Fibroblast of skin of left quadriceps (primary cell): Measurements from ENCODE around the gene HCFC1R1.

ENCODE experiments used
- DNase-seq, 2 experiments: peaks; one replicate each; pipeline ENCODE4 v3.0.0-alpha.2; 2013; ENCODE audit warnings: low read depth in 2 of 2

The HCFC1R1 gene

DNA sequence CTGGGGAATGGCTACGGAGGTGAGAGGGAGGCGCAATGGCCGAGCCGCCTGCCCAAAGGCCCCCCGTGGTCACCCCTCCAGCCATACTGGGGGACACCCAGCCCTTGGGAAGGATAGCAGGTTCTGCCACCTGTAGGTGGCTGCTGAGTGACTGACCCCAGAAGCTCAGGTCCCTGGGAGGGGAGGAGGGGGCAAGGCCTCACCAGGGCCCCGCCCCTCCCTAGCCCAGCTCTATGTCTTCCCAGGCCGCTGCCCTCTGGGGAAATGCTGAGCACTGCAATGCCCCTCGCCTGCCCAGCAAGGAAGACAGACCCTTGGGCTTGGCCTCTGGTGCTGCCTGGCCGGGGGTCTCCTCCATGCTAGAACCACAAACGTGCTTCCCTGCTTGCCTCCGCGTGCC is 22.4 kb downstream of the HCFC1R1 start:
- DNase-seq, result no peak

DNA sequence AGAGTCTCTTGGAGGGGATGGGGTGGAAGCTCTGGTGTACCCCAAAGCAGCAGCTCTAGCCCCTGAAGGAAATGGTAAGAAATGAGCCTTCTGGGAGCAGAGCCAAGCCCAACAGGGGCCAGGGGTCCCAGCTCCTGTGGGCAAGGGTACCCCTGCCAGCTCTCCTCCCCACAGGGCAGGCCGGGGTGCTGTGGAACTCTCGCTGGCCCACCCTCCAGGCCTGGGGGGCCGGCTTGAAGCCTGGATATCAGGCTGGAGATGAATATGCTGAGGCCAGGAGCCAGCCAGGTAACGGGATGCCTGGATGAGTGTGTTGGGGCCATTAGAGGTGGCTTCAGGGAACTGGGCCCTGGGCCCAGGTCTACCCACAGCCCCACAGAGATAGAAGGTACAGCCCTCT is 23.2 kb downstream of the HCFC1R1 start:
- DNase-seq, result no peak

DNA sequence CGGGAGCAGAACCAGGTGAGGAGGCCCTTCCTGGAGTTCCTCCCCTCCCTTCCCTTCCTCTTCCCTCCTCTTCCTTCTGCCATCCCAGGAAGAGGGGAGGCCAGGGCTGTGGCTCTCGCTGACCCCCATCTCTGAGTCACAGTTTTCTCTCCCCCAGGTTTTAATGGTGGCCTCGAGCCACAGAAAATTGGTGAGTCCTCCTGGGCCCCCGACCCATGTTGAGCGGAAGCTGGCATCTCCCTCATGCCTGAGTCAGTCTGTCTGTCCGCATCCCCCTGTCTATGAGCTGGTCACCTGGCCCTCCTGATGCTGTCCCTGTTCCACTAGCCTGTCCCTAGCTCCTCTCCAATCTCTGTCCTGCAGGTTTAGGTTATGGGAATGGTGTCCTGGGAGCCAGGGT is 23.8 kb downstream of the HCFC1R1 start:
- DNase-seq, result no peak

DNA sequence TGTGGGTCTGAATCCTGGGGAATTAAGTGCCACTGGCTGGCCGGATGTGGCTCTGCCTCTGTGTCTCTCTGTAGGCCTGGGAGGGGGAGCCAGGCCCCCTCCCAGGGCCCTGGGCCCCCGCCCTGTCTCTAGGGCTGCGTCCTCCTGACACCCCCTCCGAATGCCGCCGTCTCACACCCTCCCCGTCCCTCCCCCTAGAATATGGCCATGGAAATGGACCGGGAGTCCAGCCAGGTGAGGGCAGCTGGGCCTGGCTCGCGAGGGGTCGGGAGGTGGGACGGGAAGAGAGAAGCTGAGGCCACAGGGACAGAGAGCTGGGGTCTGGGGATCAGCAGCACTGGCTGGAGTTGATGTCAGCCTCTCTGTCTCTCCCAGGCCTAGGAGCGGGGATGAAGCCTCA is 27.4 kb downstream of the HCFC1R1 start:
- DNase-seq, result no peak

DNA sequence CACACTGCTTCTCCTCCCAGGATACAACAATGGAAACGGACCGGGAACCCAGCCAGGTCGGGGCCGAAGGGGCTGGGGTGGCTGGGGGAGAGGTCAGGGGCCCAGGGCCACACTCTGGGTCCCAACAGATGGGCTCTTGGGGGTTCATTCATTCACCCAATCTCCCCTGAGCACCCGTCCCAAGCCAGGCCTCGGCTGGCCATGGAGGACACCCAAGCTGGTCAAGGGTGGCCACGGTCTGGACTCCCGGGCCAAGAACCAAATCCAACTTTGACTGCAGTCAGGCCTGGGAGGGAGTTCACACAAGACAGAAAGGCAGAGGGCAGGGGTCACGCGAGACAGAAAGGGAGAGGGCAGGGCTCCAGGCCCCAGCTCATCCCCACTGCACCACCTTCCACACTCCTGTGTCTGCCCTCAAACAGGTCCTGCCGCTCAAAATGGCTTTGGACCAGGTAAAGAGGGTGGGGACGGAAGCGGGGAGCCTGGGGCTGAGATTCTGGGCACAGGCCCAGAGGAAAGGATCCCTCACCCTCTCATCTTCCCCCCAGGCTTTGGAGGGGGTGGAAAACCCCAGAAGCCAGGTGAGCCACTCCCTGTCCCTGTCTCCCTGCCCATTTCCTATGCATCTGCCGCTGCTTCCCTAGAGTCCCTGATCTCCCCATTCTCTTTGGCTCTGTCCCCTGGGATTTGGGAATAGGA is 31.2 kb downstream of the HCFC1R1 start:
- no peak for DNase-seq

DNA sequence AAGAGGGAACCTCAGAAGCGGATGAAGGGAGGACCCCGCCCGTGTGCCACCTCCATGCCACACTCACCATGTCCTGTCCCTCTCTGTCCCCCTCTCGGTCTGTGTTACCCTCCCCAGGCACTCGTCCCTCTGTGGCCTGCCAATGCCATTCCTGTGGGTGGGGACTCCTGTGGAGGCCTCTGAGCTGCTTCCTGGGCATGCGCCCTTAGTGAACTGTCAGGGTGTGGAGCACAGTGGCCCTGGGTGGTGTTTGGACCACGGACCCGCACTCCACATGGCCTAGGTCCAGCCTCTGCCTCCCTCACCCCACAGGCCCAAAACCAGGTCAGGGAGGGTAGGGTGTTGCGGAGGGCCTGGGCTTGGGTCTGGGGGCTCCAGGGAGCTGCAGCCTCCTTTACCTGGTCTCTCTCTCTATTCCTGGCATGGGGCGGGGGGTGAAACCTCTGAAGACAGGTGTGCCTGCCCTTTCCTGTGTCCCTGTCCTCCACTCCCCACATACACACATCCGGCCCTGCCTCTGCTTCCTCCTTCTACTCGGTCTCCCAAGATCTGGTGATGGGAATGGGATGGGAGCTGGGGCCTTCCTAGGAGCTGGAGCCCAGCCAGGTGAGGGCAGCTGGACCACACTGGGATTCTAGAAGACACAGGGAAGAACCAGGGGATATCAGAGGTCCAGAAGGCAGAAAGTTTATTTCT is 32.0 kb downstream of the HCFC1R1 start:
- no peak for DNase-seq

DNA sequence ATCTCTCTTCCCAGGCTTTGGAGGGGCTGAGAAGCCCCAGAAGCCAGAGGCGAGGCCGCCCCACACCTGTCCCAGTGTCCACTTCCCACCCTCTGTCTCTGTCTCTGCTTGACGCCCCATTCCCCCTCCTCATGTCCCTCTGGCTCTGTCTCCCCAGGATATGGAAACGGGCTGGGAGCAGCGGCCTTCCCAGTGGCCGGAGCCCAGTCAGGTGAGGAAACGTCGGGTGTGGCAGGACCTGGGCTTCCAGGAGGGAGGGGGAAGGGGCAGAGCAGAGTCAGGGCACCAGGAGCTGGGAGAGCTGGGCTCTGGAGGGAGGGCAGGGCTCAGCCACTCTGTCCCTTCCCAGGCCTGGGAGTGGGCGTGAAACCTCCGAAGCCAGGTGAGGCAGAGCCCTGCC is 32.9 kb downstream of the HCFC1R1 start:
- no peak for DNase-seq

DNA sequence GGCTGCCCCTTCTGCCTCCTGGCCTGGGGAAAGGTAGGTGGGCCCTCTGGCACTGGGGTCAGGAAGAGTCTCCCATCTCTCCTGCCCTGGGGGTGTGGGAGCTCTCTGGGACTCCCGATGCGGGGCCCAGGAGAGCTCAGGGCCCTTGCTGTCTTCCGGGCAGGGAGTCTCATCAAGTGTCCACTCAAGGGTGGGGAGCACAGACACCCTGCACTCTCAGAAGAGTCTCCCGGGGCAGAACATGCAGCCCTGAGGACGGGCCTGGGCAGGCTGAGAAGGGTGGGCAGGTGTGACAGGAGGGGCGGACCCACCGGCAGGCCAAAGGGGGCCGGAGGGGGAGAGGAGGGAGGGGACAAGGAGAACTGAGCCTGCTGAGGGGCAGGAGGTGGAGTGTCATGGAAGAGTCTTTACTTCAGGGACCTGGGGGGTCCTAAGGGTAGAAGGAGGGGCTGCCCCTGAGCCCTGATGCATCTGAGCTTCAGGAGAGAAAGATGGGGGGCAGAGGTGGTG is 35.1 kb downstream of the HCFC1R1 start:
- DNase-seq, result no peak

DNA sequence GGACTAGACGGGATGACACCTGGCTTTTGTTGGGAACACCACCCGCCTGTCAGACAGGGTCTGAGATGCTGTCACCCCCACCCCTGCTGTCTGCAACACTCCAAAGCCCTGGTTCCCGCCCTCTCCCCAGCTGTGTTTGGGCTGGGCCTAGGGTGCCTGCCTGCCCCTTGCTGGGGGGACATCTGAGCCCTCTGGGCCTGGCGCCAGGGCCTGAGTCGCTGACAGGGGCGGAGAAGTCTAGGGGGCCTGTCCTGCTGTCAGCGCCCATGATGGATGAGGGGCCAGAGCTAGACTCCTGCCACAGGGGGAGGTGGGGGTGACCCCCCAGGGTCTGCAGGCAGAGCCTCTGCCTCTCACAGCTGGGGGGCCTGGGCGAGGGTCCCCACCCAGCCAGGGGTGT is 35.9 kb downstream of the HCFC1R1 start:
- DNase-seq, result no peak

DNA sequence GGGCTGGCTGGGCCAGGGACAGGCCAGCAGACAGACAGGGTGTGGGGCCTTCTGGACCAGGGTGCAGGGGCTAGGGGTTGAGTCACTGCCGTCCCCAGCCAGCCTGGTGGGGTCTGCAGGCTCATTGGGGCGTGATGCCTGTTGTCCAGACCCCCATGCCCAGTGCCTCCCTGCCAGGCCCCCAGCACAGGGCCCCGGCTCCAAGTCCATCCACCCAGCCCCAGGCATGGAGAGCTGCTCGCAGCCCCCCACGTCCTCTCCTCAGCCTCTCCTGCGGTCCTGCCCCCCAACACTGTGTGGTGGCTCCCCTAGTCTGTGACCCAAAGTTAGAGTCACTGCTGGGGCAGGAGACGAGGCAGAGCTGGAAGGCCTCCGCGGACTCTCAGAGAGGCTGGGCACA is 36.5 kb downstream of the HCFC1R1 start:
- no peak for DNase-seq

DNA sequence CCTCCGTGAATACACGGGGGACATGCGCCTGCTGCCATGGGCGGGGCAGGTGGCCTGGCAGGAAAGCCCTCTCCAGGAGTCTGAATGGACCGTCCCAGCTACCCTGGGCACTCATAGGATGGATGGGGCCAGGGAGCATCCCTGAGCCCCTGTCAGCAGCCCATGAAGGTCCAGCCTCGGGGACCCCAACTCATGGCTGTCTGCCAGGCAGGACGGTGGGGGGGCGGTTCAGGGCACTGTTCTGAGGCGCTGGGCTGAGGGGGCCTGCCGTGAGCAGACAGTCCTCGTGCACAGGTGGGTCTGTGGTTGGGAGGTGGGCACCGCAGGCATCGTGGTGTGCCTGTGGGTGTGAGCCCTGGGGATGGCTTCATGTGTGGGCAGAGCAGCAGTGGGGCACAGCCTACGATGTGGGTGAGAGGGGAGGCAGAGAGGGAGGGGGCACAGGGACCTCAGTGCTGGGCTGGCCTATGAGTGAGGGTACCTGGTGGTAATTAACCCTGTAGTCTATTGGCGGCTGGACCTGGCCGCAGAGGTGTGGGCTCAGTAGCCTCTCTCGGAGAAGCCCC is 37.0 kb downstream of the HCFC1R1 start:
- no peak for DNase-seq

DNA sequence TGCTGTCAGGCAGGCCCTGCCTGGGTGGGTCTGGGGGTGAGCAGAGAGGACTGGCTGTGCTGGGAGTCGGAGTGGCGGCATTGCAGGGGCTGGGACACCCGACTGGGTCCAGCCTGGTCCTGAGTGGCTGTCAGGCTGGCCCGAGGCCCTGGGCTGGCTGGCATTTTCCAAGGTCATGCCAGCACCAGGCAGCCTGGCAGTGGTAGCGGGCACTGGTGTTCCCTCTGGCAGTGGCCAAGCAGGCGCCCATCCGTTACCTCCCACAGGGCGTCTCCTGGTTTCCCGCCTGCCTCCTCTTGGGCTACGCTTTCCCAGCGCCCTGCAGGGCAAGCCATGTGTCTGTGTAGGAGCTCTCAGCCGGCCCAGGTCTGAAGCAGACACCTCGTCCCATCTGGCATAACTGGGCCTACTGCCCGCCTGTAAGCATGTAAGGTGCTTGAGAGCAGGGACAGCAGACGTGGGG is 37.8 kb downstream of the HCFC1R1 start:
- no peak for DNase-seq

DNA sequence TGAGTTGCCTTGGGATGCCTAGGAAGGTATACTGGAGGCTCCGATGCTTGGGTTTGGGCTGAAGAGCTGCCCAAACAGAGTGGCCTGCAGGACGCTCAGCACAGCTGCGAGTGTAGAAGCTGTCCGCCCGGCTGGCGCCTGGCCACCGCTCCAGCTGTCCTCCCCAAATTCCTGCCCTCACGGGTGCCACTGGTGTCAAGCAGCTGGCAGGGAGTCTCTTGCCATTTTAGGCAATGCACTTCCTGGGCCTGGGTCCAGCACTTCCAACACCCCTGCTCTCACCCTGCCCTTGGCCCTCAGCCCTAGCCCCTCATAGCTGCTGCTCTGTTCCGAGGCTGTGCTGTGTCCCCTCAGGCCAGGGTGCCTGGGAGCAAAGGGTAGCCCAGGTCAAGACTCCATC is 38.3 kb downstream of the HCFC1R1 start:
- no peak for DNase-seq

DNA sequence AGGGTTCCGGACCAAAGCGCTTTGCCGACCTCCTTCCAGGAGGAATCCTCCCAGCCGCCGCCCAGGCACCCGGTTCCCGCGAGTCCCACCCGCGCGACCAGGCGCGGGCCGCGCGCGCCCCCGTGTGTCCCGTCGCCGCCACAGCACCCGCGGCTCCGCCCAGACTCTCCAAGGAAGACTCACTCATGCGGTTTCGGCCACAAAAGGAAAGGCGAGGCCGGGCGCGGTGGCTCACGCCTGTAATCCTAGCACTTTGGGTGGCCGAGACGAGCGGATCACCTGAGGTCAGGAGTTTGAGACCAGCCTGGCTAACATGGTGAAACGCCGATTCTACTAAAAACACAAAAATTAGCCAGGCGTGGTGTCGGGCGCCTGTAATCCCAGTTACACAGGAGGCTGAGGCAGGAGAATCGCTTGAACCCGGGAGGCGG is 40.0 kb downstream of the HCFC1R1 start:
- DNase-seq, result peak; percentile 46 to 56

DNA sequence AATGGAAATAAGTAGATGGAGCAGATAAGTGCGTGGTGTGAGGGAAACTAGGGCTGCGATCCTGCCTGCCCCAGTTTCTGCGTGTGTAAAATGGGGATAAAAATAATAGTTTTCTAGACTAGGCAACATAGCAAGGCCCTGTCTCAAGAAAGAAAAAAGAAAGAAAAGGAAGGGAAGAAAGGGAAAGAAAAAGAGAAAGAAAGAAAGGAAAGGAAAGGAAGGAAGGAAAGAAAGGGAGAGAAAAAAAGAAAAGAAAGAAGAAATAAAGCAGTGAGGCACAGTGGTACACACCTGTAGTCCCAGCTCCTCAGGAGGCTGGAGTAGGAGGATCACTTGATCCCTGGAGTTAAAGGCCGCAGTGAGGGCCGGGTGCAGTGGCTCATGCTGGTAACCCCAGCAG is 41.3 kb downstream of the HCFC1R1 start:
- no peak for DNase-seq

DNA sequence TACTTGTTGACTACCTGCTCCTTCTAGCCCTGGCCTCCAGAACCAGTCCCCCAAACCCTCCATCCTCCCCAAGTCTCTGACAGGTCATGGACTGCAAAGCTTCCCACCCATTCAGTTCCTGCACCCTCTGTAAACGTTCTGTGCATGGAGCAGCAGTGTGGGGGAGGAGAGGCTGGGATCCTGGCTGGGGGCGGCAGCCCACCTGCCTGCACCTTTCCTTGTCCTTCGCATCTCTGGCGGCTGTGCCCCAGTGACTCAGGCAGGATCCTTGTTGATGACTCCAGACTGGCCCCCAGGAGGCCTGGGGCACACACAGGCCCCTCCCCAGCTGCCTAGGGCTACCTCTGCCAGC is 41.9 kb downstream of the HCFC1R1 start:
- DNase-seq, result no peak

DNA sequence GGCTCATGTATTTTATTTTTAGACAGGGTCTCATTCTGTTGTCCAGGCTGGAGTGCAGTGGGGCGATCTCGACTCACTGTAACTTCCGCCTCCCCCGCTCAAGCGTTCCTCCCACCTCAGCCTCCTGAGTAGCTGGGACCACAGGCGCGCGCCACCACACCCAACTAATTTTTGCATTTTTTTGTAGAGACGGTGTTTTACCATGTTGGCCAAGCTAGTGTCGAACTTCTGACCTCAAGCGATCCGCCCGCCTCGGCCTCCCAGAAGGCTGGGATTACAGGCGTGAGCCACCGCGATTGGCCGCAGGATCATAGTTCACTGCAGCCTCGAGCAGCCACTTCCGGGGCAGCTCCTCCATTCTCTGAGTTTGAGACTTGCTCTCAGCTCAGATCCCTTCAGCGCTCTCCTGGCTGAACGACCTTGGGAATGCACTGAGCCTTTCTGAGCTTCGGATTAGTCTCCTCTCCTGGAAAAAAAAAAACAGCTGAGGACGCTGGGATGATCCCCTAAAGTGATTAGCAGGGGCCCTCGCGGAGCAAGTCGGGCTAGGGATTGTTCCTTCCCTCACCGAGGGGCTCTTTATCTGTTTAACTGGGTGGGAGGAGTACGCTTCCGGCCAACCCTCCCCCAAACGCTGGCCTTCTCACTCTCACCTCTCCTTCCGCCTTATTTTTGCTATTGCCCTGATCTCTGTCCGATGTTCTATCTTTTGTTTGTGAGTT is 42.4 kb downstream of the HCFC1R1 start:
- DNase-seq, result no peak

DNA sequence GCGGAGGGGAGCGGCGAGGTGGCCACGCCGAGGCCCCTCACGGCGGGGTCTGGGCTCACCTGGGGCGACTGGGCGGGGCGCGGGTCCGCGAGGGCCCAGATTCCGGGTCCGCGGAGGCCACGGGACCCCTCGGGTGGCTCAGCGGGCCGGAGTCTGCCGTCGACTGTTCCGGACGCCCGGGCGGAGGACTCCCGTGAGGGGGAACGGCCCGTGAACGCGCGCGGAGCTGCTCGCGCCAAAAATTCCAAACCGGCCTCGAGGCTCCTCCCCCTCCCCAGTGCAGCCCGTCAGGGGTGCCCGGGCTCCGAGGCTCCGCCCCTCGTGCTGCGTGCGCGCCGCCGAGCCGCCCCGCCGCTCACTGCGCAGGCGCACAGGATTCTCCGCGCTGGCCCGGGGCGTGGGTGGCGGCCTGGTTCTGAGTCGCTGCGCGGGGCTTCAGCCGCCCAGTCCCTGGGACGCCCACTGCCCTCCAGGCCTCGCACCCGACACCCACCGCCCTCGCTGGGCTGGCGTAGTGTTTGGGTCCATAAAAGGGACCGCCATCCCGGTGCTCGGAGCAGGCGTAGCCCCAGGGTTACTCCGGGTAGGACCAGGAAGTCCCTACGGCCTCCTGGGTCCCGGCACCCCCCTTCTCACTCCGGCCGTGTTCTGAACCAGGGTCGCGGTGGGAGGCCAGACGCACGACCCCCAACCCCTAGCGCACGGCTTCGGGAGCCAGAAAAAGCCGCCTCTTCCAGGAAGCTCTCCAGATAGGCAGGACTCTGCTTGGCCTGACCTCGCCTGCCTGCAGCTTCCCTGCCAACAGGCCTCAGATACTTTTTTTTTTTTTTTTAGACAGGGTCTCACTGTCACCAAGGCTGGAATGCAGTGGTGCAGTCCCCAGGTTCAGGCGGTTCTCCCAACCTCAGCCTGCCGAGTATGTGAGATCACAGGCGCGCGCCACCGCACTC is 43.2 kb downstream of the HCFC1R1 start, which contains the start of gene PKMYT1:
TSS of gene PKMYT1 (minus strand) at position 220 of the 950 bp plus-strand sequence. CDS start 789 bp downstream, outside the sequence.
- peak; percentile 66 to 67 for DNase-seq

DNA sequence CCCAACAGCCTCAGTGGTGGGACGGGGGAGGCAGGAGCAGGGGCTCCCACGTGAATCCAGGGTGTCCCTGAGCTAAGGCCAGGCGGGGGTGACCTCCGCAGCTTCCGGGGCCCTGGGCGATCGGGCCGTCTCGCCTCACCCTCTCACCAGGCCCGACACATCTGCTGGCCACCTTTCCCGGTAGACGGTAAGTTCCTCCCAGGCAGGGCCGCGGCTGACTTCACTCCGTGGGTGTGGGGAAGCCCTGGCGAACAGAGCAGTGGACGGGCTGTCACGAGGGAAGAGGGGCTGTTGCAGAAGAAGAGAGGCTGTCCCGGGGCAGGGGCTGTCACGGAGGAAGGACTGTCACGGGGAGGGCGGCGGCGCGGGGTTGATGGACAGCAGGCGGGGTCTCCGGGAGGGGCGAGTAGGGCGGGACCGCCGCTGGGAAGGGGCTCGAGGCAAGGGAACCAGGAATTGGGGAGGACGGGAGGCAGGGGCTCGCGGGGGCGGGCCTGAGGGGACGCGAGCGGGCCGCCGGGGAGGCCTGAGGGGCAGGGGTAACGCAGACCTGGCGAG is 44.0 kb downstream of the HCFC1R1 start:
- no peak for DNase-seq

DNA sequence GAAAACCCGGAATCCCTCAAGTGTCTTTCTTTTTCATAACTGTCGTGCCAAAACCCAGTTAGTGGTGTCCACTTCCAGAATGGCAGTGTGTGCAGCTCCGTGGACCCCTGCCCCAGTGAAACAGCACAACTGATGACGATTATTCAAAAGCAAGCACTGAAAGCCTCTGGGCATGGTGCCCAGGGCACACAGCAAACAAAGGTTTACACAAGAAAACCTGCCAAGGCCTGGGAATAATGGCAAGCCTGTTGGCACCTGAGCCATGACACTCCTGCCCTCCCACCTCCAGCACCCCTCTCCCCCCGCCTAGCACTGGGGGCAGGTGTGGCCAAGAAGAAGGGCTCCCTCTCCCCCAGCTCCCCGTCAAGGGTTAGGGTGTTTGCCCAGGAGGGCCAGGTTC is 46.3 kb downstream of the HCFC1R1 start:
- no peak for DNase-seq

DNA sequence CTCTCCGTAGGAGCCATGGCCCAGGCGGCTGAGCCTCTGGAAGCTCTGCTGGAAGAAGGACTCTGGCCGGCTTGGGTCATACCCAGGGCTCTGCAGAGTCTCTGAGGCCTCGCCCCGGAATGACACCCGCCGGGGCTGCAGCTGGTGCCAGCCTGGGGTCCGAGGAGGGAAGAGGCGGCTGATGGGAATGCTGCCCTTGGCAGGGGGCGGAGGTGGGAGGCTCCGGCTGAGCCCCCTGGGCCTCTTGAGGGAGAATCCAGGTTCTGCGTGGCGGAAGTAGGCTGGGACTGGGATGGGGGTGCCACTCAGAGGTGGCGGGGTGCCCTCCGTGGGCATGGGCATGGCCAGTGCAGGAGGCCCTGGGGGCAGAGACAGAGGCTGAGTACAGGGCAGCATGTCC is 47.1 kb downstream of the HCFC1R1 start:
- no peak for DNase-seq
